Neural cell (in vitro differentiated cells): ENCODE measurements around the gene TEAD4. TPM values are rescaled to one million over a fixed set of nuclear protein-coding genes. Genes with fewer than 3 reads are reported as not detected.

Source experiments
- H2AFZ ChIP-seq: fragments of 200-600, 300-800 bp; sonication (generic), shearing (Covaris generic); 2 replicates; pipeline ENCODE4 v1.6.0; 2014; ENCODE audit warnings: low read depth, mild to moderate bottlenecking, antibody characterized with exemption, low read length, moderate library complexity
- H3F3A ChIP-seq: fragments of 200-600 bp; shearing (Covaris generic); 2 replicates; pipeline ENCODE4 v1.6.1; 2016; ENCODE audit warnings: mild to moderate bottlenecking, moderate library complexity, mixed read lengths, antibody characterized with exemption, low read length; ENCODE audit not compliant: insufficient read depth, poor library complexity, severe bottlenecking
- H3K27ac ChIP-seq: fragments of 200-600, 300-800 bp; sonication (generic), shearing (Covaris generic); 2 replicates; pipeline ENCODE4 v1.5.1; 2014; ENCODE audit warnings: mild to moderate bottlenecking, low read length, moderate library complexity
- H3K27me3 ChIP-seq: fragments of 300-800, 200-600 bp; sonication (generic), shearing (Covaris generic); 2 replicates; pipeline ENCODE4 v1.6.0; 2014; ENCODE audit warnings: mild to moderate bottlenecking, low read depth, low read length, moderate library complexity; ENCODE audit not compliant: insufficient read depth
- H3K36me3 ChIP-seq: fragments of 300-800, 200-600 bp; sonication (generic), shearing (Covaris generic); 2 replicates; pipeline ENCODE4 v1.5.1; 2014; ENCODE audit warnings: mild to moderate bottlenecking, antibody characterized with exemption, low read length, moderate library complexity; ENCODE audit not compliant: insufficient read depth
- H3K4me2 ChIP-seq: fragments of 300-800, 200-600 bp; sonication (generic), shearing (Covaris generic); 2 replicates; pipeline ENCODE4 v1.6.0; 2014; ENCODE audit warnings: mild to moderate bottlenecking, low read length
- H3K4me3 ChIP-seq: fragments of 300-800, 200-600 bp; sonication (generic), shearing (Covaris generic); 2 replicates; pipeline ENCODE4 v1.5.1; 2014; ENCODE audit warnings: mild to moderate bottlenecking, low read length, moderate library complexity
- H3K79me2 ChIP-seq: fragments of 200-600 bp; shearing (Covaris generic); replicated peaks from 2 replicates; pipeline ENCODE4 v1.6.0; 2014; ENCODE audit warnings: mild to moderate bottlenecking, low read length, moderate library complexity; ENCODE audit not compliant: insufficient read depth
- H3K9ac ChIP-seq: fragments of 300-800, 200-600 bp; sonication (generic), shearing (Covaris generic); 2 replicates; pipeline ENCODE4 v1.6.1; 2016; ENCODE audit warnings: mild to moderate bottlenecking, low read length, mixed read lengths
- H3K9me2 ChIP-seq: fragments of 200-600 bp; shearing (Covaris generic); 2 replicates; pipeline ENCODE4 v1.6.1; 2016; ENCODE audit warnings: mild to moderate bottlenecking, low read length, mixed read lengths; ENCODE audit not compliant: insufficient read depth
- H3K9me3 ChIP-seq: fragments of 200-600, 300-800 bp; sonication (generic), shearing (Covaris generic); 2 replicates; pipeline ENCODE4 v1.6.1; 2016; ENCODE audit warnings: mild to moderate bottlenecking, mixed run types, low read length, moderate library complexity, mixed read lengths
- H4K20me1 ChIP-seq: fragments of 200-600 bp; shearing (Covaris generic); 2 replicates; pipeline ENCODE4 v1.6.1; 2016; ENCODE audit warnings: mild to moderate bottlenecking, mixed run types; ENCODE audit not compliant: insufficient read depth
- EP300 ChIP-seq: fragments of 450-650 bp; conservative IDR thresholded peaks from 2 replicates; pipeline ENCODE4 v1.6.1; 2014; ENCODE audit warnings: antibody characterized with exemption, mild to moderate bottlenecking, moderate library complexity; ENCODE audit not compliant: poor library complexity, severe bottlenecking
- EZH2 ChIP-seq: fragments of 200-600, 300-800 bp; shearing (Covaris generic), sonication (generic); IDR thresholded peaks from 2 replicates; pipeline ENCODE4 v1.6.1; 2014; ENCODE audit warnings: antibody characterized with exemption, low read length, borderline replicate concordance, mild to moderate bottlenecking; ENCODE audit not compliant: insufficient read depth, poor library complexity, severe bottlenecking
- MXI1 ChIP-seq: fragments of 450-650 bp; conservative IDR thresholded peaks from 2 replicates; pipeline ENCODE4 v1.6.1; 2014; ENCODE audit warnings: antibody characterized with exemption, mild to moderate bottlenecking; ENCODE audit not compliant: poor library complexity, severe bottlenecking
- POLR2AphosphoS5 ChIP-seq: IDR thresholded peaks from 2 replicates; pipeline ENCODE4 v1.6.1; 2012
- RAD21 ChIP-seq: fragments of 450-650 bp; conservative IDR thresholded peaks from 2 replicates; pipeline ENCODE4 v1.6.1; 2014; ENCODE audit warnings: antibody characterized with exemption, mild to moderate bottlenecking, moderate library complexity
- SMC3 ChIP-seq: fragments of 450-650 bp; conservative IDR thresholded peaks from 2 replicates; pipeline ENCODE4 v1.6.1; 2014; ENCODE audit warnings: antibody characterized with exemption, mild to moderate bottlenecking, moderate library complexity; ENCODE audit not compliant: poor library complexity
- TAF1 ChIP-seq: IDR thresholded peaks from 2 replicates; pipeline ENCODE4 v1.6.1; 2012; ENCODE audit warnings: low read depth
- polyA plus RNA-seq: library from polyadenylated mRNA; depleted of rRNA; stranded (reverse); fragments of >200 nt; gene quantifications from 2 replicates; pipeline ENCODE4 v1.2.3, GENCODE V29; 2014
- TF ChIP-seq, protein P1 (sequence below): IDR thresholded peaks from 2 replicates; pipeline ENCODE4 v1.6.1; 2012; ENCODE audit warnings: borderline replicate concordance
- TF ChIP-seq, protein P2 (sequence below): fragments of 450-650 bp; IDR thresholded peaks from 2 replicates; pipeline ENCODE4 v1.5.1; 2014; ENCODE audit warnings: antibody characterized with exemption, mild to moderate bottlenecking, moderate library complexity; ENCODE audit not compliant: poor library complexity, severe bottlenecking

Gene TEAD4
- polyA plus RNA-seq, 1 donor from 2014 or later: 1.6 TPM

DNA sequence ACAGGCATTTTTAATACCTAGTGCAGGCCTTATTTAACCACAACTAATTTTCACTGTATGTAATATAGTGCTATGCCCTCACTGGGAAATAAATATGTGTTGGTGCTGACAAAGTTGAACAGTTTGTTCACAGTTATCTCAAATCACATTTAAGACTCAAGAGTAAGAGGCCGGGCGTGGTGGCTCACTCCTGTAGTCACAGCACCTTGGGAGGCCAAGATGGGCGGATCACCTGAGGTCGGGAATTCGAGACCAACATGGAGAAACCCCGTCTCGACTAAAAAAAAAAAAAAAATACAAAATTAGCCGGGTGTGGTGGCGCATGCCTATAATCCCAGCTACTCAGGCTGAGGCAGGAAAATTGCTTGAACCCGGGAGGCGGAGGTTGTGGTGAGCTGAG is 22.9 kb upstream of the TEAD4 start:
- H3K27ac ChIP-seq: no peak overlapping the region
- no peaks in the 10 kb centered on the region for H3K36me3 ChIP-seq
- H3F3A ChIP-seq: no peaks in the 10 kb centered on the region
- no peaks in the 10 kb centered on the region for H3K9me3 ChIP-seq
- no peaks in the 10 kb centered on the region for H3K9me2 ChIP-seq
- no peaks in the 10 kb centered on the region for H3K27me3 ChIP-seq
- H3K79me2 ChIP-seq: no peaks in the 10 kb centered on the region
- TF ChIP-seq EP300: no peak
- TF ChIP-seq SMC3: no peak
- no peak for TF ChIP-seq MXI1
- no peak overlapping the region for H3K4me2 ChIP-seq
- no peak overlapping the region for H3K4me3 ChIP-seq
- H2AFZ ChIP-seq: no peak overlapping the region
- no peak overlapping the region for H3K9ac ChIP-seq
- no peaks in the 10 kb centered on the region for H4K20me1 ChIP-seq

DNA sequence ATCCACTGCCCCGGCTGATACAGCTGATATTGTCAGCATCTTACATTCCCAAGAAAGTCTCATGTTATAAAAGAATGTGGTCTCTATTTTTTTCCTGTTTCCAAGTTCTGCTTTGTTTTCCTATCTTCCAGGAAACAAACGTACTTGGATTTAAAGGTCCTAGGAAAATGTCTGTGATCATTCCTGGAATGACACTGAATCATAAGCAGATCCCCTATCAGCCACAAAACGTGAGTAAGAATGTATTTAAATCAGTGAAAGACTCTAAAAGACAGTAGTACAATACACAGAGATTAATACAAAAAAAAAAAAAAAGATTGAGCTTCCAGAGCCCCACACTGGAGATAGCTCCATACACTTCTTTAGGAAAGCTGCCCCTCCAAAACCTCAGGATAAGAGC is 21.7 kb upstream of the TEAD4 start:
- H3F3A ChIP-seq: no peaks in the 10 kb centered on the region
- no peaks in the 10 kb centered on the region for H3K79me2 ChIP-seq
- no peak overlapping the region for H3K27ac ChIP-seq
- no peak overlapping the region for H2AFZ ChIP-seq
- H3K9me2 ChIP-seq: no peaks in the 10 kb centered on the region
- no peaks in the 10 kb centered on the region for H3K27me3 ChIP-seq
- H3K4me2 ChIP-seq: no peak overlapping the region
- no peak overlapping the region for H3K4me3 ChIP-seq
- no peaks in the 10 kb centered on the region for H3K36me3 ChIP-seq
- H4K20me1 ChIP-seq: no peaks in the 10 kb centered on the region
- H3K9ac ChIP-seq: no peak overlapping the region
- no peaks in the 10 kb centered on the region for H3K9me3 ChIP-seq
- TF ChIP-seq TAF1: no peak
- no peak for TF ChIP-seq RAD21
- TF ChIP-seq, protein P1, sequence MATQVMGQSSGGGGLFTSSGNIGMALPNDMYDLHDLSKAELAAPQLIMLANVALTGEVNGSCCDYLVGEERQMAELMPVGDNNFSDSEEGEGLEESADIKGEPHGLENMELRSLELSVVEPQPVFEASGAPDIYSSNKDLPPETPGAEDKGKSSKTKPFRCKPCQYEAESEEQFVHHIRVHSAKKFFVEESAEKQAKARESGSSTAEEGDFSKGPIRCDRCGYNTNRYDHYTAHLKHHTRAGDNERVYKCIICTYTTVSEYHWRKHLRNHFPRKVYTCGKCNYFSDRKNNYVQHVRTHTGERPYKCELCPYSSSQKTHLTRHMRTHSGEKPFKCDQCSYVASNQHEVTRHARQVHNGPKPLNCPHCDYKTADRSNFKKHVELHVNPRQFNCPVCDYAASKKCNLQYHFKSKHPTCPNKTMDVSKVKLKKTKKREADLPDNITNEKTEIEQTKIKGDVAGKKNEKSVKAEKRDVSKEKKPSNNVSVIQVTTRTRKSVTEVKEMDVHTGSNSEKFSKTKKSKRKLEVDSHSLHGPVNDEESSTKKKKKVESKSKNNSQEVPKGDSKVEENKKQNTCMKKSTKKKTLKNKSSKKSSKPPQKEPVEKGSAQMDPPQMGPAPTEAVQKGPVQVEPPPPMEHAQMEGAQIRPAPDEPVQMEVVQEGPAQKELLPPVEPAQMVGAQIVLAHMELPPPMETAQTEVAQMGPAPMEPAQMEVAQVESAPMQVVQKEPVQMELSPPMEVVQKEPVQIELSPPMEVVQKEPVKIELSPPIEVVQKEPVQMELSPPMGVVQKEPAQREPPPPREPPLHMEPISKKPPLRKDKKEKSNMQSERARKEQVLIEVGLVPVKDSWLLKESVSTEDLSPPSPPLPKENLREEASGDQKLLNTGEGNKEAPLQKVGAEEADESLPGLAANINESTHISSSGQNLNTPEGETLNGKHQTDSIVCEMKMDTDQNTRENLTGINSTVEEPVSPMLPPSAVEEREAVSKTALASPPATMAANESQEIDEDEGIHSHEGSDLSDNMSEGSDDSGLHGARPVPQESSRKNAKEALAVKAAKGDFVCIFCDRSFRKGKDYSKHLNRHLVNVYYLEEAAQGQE: no peak
- TF ChIP-seq, protein P2, sequence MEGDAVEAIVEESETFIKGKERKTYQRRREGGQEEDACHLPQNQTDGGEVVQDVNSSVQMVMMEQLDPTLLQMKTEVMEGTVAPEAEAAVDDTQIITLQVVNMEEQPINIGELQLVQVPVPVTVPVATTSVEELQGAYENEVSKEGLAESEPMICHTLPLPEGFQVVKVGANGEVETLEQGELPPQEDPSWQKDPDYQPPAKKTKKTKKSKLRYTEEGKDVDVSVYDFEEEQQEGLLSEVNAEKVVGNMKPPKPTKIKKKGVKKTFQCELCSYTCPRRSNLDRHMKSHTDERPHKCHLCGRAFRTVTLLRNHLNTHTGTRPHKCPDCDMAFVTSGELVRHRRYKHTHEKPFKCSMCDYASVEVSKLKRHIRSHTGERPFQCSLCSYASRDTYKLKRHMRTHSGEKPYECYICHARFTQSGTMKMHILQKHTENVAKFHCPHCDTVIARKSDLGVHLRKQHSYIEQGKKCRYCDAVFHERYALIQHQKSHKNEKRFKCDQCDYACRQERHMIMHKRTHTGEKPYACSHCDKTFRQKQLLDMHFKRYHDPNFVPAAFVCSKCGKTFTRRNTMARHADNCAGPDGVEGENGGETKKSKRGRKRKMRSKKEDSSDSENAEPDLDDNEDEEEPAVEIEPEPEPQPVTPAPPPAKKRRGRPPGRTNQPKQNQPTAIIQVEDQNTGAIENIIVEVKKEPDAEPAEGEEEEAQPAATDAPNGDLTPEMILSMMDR: no peak
- no peak for TF ChIP-seq SMC3

DNA sequence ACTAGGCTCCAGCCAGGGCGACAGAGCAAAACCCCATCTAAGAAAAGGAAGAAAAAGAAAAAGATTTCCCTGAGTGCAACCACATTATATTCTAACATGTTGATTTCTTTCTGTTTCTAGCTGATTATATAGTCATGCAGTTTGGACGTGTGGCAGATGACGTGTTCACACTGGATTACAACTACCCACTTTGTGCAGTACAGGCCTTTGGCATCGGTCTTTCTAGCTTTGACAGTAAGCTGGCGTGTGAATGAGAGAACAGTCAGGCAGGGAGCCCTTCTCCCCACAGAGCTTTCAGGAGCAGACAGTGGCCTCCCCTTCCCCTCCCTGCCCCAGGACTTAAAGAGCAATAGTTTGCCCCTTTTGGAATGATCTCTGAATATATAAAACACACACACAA is 20.0 kb upstream of the TEAD4 start:
- Histone ChIP-seq H3K4me2 (no peak overlapping the region), H3K27ac (no peak overlapping the region)

More for the DNA sequence above, 20.0 kb upstream of the TEAD4 start:
- H3K9me2 ChIP-seq: no peaks in the 10 kb centered on the region
- H2AFZ ChIP-seq: no peak overlapping the region
- H3K79me2 ChIP-seq: no peaks in the 10 kb centered on the region
- H3F3A ChIP-seq: no peaks in the 10 kb centered on the region
- TF ChIP-seq EP300 (no peak), MXI1 (no peak), EZH2 (no peak), RAD21 (no peak), POLR2AphosphoS5 (no peak), TAF1 (no peak), SMC3 (no peak)
- TF ChIP-seq, protein P1: no peak
- TF ChIP-seq, protein P2: no peak
- H3K9ac ChIP-seq: no peak overlapping the region
- no peaks in the 10 kb centered on the region for H3K27me3 ChIP-seq
- H3K36me3 ChIP-seq: no peaks in the 10 kb centered on the region
- no peaks in the 10 kb centered on the region for H3K9me3 ChIP-seq
- no peak overlapping the region for H3K4me3 ChIP-seq
- H4K20me1 ChIP-seq: no peaks in the 10 kb centered on the region
